Measurements from ENCODE around the gene SETSIP.
"Not testable (repeated sequence)": the region's sequence is repeated elsewhere in the genome, so short reads cannot be mapped to it uniquely, and the experiment has no call there.

SETSIP gene

GRCh38 chr1:92045766-92046495, 29.3 kb downstream of the SETSIP start:
- no peak for DNase-seq

- DNase-seq = no peak
Measured at GRCh38 chr1:92043621-92044020, 31.6 kb downstream of the SETSIP start.

- no peak for DNase-seq
Measured at GRCh38 chr1:92040971-92041370, 34.2 kb downstream of the SETSIP start.

GRCh38 chr1:92038695-92039346, 36.4 kb downstream of the SETSIP start:
- no peak for DNase-seq

- DNase-seq = no peak
Measured at GRCh38 chr1:92037400-92037799, 37.8 kb downstream of the SETSIP start.

GRCh38 chr1:92031281-92032110, 43.7 kb downstream of the SETSIP start:
- no peak for DNase-seq

GRCh38 chr1:92030656-92031107, 44.5 kb downstream of the SETSIP start:
- no peak for DNase-seq

- DNase-seq = no peak
Measured at GRCh38 chr1:92029241-92029922, 45.8 kb downstream of the SETSIP start.

GRCh38 chr1:92026806-92027205, 48.4 kb downstream of the SETSIP start:
- DNase-seq = no peak

GRCh38 chr1:92026042-92026441, 49.2 kb downstream of the SETSIP start:
- not testable (repeated sequence) for DNase-seq

Data from activated CD8-positive, alpha-beta memory T cell treated with anti-CD3 and anti-CD28 coated beads, Interleukin-2, amount 50 U/mL, for 48 hours (primary cell).